SU-DHL-6 (cell line): ENCODE results near the gene AP3M1.

Experiments used
- H2AFZ ChIP-seq: fragments of 200-600 bp; sonication (generic); 2 replicates; pipeline ENCODE4 v1.6.1; 2014; ENCODE audit warnings: low read depth, mild to moderate bottlenecking, moderate library complexity, mixed read lengths, antibody characterized with exemption, low read length; ENCODE audit not compliant: severe bottlenecking
- H3F3A ChIP-seq: fragments of 200-600 bp; shearing (Covaris generic); 2 replicates; pipeline ENCODE4 v1.6.0; 2016; ENCODE audit warnings: antibody characterized with exemption, mild to moderate bottlenecking; ENCODE audit not compliant: insufficient read depth
- H3K27ac ChIP-seq: fragments of 200-600 bp; sonication (generic); 2 replicates; pipeline ENCODE4 v1.5.1; 2016; ENCODE audit warnings: low read depth, mild to moderate bottlenecking, low read length, moderate library complexity, mixed read lengths
- H3K27me3 ChIP-seq: fragments of 200-600 bp; sonication (generic), shearing (Covaris generic); 2 replicates; pipeline ENCODE4 v1.6.0; 2014; ENCODE audit warnings: mild to moderate bottlenecking, low read length
- H3K36me3 ChIP-seq: fragments of 200-600 bp; sonication (generic); 2 replicates; pipeline ENCODE4 v1.6.1; 2014; ENCODE audit warnings: mild to moderate bottlenecking, low read length, mixed read lengths
- H3K4me2 ChIP-seq: fragments of 300-600, 200-600 bp; shearing (Covaris generic), sonication (generic); 2 replicates; pipeline ENCODE4 v1.6.0; 2014; ENCODE audit warnings: low read length, low read depth, mild to moderate bottlenecking; ENCODE audit not compliant: poor library complexity, severe bottlenecking
- H3K4me3 ChIP-seq: fragments of 200-600 bp; sonication (generic); 2 replicates; pipeline ENCODE4 v1.5.1; 2014; ENCODE audit warnings: antibody characterized with exemption, low read length, mild to moderate bottlenecking, mixed read lengths; ENCODE audit not compliant: insufficient read depth, poor library complexity, severe bottlenecking
- H3K79me2 ChIP-seq: fragments of 200-600 bp; sonication (generic); 2 replicates; pipeline ENCODE4 v1.6.1; 2014; ENCODE audit warnings: mild to moderate bottlenecking, low read length, moderate library complexity; ENCODE audit not compliant: insufficient read depth
- H3K9ac ChIP-seq: fragments of 200-600 bp; sonication (generic); 2 replicates; pipeline ENCODE4 v1.7.0; 2014; ENCODE audit warnings: mild to moderate bottlenecking, low read length
- H3K9me2 ChIP-seq: fragments of 200-600 bp; sonication (generic); replicated peaks from 2 replicates; pipeline ENCODE4 v1.6.1; 2014; ENCODE audit warnings: low read length; ENCODE audit not compliant: insufficient read depth
- H3K9me3 ChIP-seq: fragments of 200-600 bp; sonication (generic); 2 replicates; pipeline ENCODE4 v1.6.1; 2014; ENCODE audit warnings: low read length, mixed read lengths; ENCODE audit not compliant: insufficient read depth
- H4K20me1 ChIP-seq: fragments of 200-600 bp; sonication (generic); 2 replicates; pipeline ENCODE4 v1.6.1; 2014; ENCODE audit warnings: low read depth, mild to moderate bottlenecking, antibody characterized with exemption, low read length, moderate library complexity, mixed read lengths
- CTCF ChIP-seq: fragments of 200-600 bp; sonication (generic); IDR thresholded peaks from one replicate; pipeline ENCODE4 v1.5.1; 2017; ENCODE audit warnings: antibody characterized with exemption, mild to moderate bottlenecking, low read length, moderate library complexity; ENCODE audit not compliant: insufficient read depth, poor library complexity, severe bottlenecking
- EZH2phosphoT487 ChIP-seq: fragments of 200-600 bp; sonication (generic), shearing (Covaris generic); conservative IDR thresholded peaks from 2 replicates; pipeline ENCODE4 v1.6.1; 2018; ENCODE audit warnings: mild to moderate bottlenecking, antibody characterized with exemption, low read length, moderate library complexity, mixed read lengths

The AP3M1 gene

GRCh38 chr10:74167443-74167842, 16.8 kb upstream of the AP3M1 start:
- Histone ChIP-seq H3K27me3 (no peaks in the 10 kb centered on the region), H3K9ac (no peak overlapping the region), H3K79me2 (no peaks in the 10 kb centered on the region; the same call in 1 of the 2 replicates), H3K4me3 (no peak overlapping the region), H3K9me3 (no peaks in the 10 kb centered on the region), H2AFZ (no peak overlapping the region), H3K9me2 (no peaks in the 10 kb centered on the region), H3K4me2 (no peak overlapping the region), H4K20me1 (0 out of 2 replicates have a peak, but pooled peaks cover 5% of the 10 kb centered on the region), H3F3A (no peaks in the 10 kb centered on the region), H3K27ac (no peak overlapping the region), H3K36me3 (no peaks in the 10 kb centered on the region)
- no peak for TF ChIP-seq EZH2phosphoT487
- TF ChIP-seq CTCF, result no peak

GRCh38 chr10:74165530-74165901, 14.9 kb upstream of the AP3M1 start:
- no peaks in the 10 kb centered on the region for H3K36me3 ChIP-seq
- H3K9ac ChIP-seq, result no peak overlapping the region
- no peaks in the 10 kb centered on the region for H3K9me3 ChIP-seq
- no peak for TF ChIP-seq EZH2phosphoT487
- no peak for TF ChIP-seq CTCF
- no peak overlapping the region for H3K4me2 ChIP-seq
- no peak overlapping the region for H2AFZ ChIP-seq
- H3K27ac ChIP-seq, result no peak overlapping the region
- H3K9me2 ChIP-seq, result no peaks in the 10 kb centered on the region
- no peaks in the 10 kb centered on the region for H3F3A ChIP-seq
- 0 out of 2 replicates have a peak, but pooled peaks cover 5% of the 10 kb centered on the region for H4K20me1 ChIP-seq
- no peaks in the 10 kb centered on the region for H3K27me3 ChIP-seq
- no peaks in the 10 kb centered on the region; the same call in 1 of the 2 replicates for H3K79me2 ChIP-seq
- no peak overlapping the region for H3K4me3 ChIP-seq

GRCh38 chr10:74164716-74165529, 14.3 kb upstream of the AP3M1 start:
- Histone ChIP-seq H3K4me2 (no peak overlapping the region), H3K9ac (no peak overlapping the region), H3K79me2 (no peaks in the 10 kb centered on the region; the same call in 1 of the 2 replicates), H3K9me2 (no peaks in the 10 kb centered on the region), H2AFZ (no peak overlapping the region), H3K4me3 (no peak overlapping the region), H3K36me3 (no peaks in the 10 kb centered on the region), H3K27me3 (no peaks in the 10 kb centered on the region), H3K9me3 (no peaks in the 10 kb centered on the region), H3F3A (no peaks in the 10 kb centered on the region), H3K27ac (no peak overlapping the region), H4K20me1 (0 out of 2 replicates have a peak, but pooled peaks cover 5% of the 10 kb centered on the region)
- TF ChIP-seq EZH2phosphoT487, result no peak
- TF ChIP-seq CTCF, result no peak
